GM18520 (cell line): ENCODE data around the gene DENND5B.
"Not testable (repeated sequence)": the region's sequence is repeated elsewhere in the genome, so short reads cannot be mapped to it uniquely, and the experiment has no call there.

Experiments
- ATAC-seq: cut with Tn5 transposase; IDR thresholded peaks from one replicate; pipeline ENCODE4 v1.9.1; 2021; ENCODE audit not compliant: unreplicated experiment

DENND5B gene

DNA sequence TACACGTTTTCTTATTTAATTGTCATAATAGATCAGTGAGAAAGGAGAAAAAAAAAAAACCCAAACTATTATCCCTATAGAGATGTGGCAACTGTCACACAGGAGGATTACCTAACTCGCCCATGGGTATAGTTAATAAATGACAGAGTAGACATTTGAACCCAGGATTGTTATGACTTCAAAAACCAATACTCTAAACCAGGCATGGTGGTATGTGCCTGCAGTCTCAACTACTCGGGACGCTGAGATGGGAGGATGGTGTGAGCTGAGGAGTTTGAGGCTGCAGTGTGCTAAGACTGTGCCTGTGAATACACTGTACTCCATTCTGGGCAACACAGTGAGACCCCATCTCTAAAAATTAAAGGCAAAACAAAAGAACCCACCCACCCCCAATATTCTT lies 114.5 kb downstream of the DENND5B start:
- ATAC-seq: no peak

DNA sequence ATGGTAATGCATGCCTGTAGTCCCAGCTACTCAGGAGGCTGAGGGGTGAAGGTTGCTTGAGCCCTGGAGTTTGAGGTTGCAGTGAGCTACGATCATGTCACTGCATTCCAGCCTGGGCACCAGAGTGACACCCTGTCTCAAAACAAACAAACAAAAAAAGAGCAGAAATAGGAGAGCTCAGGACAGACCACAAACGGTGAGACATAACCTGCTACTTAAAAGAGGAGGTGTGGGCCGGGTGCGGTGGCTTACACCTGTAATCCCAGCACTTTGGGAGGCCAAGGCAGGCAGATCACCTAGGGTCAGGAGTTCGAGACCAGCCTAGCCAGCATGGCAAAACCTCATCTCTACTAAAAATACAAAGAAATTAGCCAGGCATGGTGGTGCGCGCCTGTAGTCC lies 115.3 kb downstream of the DENND5B start:
- ATAC-seq: not testable (repeated sequence)

DNA sequence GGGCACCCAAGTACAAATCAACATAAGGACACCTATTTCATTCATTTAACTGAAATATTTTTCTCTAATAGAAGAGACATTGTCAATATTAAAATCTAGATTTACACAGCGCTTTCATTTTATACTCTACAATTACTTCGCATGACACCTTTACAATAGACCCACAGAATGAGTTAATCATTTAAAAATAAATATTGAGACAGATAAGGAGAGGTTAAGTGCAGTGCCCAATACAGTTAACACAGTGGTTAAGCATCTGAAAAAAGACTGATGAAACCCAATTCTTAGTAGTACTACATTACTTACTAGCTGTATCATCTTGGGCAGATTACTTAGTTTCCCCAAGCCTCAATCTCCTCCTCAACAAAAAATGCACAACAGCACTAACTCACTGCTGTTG lies 116.2 kb downstream of the DENND5B start:
- no peak for ATAC-seq

DNA sequence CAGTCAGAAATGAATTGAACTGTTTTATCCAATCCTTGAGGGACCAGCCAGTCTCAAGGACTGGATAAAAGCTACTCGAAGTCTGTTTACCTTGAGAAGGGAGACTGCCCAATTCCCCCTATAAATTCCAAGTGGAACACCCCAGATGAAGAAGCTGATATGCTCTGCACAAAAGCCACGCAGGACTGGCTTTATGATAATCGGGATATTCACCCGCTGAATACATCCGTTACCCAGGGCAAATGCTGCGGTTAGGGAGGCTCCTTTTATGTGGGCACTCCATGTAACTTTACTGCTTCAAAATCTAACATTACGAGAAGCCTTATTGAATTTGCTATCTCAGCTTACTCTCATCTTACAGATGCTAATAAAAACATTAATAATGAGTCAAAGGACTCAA lies 119.1 kb downstream of the DENND5B start:
- no peak for ATAC-seq

DNA sequence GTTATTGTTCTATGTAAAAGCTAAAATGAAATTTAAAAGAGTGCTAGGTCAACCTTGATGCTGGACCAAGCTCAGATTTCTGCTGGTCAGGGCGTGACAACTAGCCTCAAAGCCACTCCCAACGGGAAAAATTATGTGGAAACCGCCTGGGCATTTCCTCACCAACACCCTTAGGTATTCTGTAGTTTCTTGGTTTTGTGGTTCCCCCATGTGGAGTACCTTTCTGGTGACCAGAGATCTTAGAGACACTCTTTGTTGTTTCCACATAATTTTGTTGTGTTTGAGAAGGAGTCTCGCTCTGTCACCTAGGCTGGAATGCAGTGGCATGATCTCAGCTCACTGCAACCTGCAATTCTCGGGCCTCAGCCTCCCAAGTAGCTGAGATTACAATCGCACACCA lies 119.9 kb downstream of the DENND5B start:
- ATAC-seq: no peak

DNA sequence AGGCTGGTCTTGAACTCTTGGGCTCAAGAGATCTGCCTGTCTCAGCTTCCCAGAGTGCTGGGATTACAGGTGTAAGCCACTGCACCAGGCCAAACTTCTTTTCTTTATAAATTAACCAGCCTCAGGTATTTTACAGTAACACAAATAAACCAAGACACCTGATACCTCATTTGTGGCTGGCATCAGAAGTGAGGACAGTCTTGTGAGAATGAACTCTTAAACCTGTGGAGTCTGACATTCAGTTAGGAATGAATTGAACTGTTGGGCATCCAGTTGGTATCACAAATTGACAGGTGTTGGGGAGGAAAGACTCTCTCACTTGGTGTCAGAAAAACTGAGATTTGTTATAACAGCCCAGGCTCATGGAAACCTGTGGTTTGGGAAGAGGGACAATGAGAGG lies 120.5 kb downstream of the DENND5B start:
- no peak for ATAC-seq

DNA sequence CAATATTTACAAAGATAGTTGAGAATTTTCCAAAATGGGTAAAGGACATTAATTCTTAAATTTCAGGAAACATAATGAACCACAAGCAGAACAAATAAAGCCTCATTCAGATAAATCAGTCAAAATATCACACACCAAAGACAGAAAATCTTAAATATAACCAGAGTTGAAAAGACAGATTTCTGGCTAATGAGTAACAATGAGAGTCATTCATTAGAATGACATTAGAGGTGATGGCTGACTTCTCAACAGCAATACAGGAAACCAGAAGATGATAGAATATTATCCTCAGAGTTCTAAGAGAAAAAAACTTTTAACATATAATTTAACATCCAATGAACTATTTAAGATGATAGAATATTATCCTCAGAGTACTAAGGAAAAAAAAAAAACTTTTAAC lies 124.2 kb downstream of the DENND5B start:
- no peak for ATAC-seq

DNA sequence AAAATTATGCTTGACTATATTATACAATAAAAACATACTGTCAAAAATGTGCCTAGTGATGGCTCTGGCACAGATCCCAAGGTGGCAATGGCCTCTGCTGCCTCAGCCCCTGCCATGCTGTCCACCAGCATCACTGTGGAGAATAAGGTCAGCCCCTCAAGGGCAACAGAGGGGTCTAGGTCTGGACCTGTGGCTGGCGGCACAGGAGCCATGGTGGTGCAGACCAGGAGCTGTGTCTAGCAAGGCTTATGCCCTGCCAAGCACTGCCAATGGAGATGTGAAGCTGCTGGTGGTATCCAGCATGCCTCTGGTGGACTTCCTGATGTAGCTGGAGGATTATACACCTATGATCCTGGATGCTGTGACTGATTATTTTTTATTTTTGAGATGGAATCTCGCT lies 125.9 kb downstream of the DENND5B start:
- ATAC-seq: no peak

DNA sequence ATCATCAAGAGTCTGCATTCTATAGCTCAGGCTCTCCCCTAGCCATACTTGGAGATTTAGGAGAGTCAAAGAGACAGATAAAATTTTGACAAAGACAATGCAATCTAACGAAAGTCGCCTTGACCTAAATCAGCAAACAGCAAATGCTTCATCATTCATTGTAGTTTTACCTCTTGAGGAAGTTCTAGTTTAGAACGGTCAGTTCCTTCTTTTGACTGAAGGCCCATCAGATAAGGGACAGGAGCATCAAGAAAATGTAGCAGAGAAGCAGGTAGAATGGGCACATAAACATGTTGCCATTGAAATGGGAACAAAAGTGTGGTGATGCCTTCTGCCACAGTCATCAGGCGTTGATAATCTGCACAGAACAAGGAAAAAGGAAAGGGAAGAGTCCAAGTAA lies 130.9 kb downstream of the DENND5B start:
- ATAC-seq: no peak

DNA sequence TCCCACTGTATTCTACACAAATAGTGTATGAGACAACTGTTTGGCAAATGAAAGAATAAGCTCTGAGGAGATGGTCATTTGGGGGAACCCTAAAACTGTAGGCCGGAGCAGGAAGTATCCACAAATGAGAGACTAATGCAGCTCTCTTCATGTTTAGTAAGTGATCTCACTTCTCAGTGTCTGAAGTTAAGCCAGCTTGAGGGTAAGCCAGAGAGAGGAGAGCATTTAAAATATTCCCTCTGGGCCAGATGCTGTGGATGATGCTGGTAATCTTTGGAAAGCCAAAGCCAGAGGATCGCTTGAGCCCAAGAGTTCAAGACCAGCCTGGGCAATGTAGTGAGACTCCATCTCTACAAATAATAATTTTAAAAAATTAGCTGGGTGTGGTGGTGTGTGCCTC lies 134.4 kb downstream of the DENND5B start:
- ATAC-seq: no peak

DNA sequence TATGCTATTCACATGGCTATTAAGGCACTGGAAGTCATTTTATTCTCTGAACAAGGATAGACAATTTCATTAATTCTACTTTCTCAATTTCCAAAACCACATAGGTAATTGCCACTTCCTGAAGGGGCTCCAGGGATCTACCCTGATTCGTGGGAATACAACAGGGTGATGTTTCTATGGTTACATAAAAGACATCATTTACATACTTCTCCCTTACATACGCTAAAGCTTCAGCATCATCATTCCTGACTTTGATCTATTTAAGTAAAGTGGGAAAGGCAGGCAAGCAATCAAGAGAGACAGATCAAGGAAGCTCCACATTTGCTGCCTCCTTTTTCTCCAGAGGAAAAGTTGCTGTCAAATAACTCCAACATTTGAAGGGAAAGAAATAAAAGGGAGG lies 146.2 kb downstream of the DENND5B start:
- ATAC-seq: no peak

DNA sequence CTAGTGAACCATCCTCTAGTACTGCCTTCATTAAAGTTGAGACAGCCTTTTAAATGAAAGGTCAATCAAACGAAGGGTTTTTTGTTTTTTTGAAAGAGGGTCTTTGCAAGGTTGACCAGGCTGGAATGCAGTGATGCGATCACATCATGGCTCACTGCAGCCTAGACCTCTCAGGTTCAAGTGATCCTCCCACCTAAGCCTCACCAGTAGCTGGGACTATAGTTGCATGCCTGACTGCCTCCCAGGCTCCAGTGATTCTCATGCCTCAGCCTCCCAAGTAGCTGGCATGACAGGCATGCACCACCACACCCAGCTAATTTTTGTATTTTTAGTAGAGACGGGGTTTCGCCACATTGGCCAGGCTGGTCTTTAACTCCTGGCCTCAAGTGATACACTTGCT lies 150.3 kb downstream of the DENND5B start:
- no peak for ATAC-seq

DNA sequence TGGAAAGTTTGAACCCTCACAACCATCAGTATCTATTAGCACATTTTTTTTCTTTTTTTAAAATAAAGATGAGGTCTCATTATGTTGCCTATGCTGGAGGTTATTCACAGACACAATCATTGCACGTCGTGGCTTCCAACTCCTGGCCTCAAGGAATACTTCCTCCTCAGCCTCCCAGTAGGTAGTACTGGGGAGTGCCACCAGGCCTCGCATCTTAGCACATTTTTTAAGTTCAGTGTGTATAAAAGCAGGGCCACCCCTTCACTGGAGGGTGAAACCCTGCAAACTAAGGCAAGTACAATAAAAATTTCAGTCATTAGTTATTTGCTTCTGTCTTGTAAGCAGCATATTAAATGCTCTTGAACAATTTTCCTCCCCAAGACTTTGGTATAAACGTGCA lies 150.8 kb downstream of the DENND5B start:
- no peak for ATAC-seq

DNA sequence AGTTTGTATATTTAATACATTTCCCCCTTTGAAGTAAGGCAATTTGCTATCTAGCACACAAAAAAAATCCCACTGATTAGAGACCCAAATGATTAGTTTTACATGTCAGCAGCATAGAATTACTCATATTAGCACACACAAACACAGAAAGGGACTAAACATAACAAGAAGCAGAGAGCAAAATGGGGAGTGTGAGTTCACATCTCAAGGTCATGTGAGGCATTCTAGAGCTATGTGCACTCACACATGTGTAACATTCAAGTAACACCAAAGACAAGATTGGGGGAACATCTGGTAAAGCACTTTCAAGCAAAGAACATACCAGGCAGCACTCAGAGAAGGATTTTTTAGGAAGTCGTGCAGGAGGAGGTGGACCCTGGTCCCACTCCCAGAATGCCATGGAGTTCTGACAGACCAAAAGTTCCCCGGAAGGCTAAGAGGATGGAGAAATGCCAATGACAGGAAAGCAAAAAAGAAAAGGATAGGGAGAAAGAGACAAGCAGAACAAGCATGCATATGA lies 159.2 kb downstream of the DENND5B start:
- no peak for ATAC-seq

DNA sequence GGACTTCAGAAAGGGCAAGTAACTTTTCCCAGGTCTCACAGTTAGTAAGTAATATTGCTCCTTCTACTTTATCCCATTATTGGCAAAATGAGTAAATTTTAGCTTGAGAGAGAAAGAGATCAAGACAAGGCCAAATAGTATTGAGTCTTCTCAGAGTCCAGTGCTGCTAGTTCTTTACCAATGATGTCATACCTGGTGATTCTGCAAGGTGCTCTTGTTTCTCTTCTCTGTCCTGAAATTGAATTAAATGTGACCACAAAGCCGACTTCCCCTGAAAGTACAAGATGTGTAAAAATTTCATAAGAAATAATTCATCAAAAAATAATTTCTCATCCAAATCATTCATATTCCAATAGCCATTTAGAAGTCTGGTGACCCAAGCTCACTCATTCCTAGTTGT lies 167.5 kb downstream of the DENND5B start:
- ATAC-seq: no peak

DNA sequence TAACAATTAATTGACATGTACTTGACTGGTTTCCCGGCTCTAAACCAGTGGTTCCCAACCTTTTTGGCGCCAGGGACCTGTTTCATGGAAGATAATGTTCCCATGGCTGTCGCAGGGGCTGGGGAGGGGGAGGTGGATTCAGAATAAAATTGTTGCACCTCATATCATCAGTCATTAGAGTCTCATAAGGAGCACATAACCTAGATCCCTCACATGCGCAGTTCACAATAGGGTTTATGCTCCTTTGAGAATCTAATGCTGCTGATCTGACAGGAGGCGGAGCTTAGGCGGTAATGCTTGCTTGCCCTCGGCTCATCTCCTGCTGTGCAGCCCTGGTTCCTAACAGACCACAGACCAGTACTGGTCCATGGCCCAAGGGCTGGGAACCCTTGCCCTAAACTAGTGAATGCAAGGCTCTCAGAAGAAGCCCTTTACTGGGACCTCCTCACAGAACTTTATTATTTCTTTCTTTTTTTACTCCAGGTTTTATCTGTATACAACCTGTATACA lies 178.6 kb downstream of the DENND5B start:
- no peak for ATAC-seq

DNA sequence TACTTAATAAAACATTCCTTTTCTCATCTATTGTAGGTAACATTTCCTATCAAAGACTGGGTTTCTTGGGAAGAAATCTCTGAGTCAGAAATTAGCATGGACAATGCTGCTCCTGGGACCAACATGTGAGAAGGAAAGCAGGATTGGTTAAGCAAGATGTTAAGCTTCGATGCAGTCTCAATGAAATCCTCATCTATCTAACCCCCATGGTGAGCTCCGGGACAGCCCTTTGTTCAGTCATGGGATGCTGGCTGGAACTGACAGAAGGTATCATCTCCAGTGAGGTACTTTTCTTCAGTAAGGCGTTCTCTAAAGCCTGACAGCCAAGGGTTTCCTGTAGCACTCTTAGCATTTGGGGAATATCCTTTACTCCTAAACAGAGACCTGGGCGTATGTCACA lies 182.2 kb downstream of the DENND5B start:
- no peak for ATAC-seq

DNA sequence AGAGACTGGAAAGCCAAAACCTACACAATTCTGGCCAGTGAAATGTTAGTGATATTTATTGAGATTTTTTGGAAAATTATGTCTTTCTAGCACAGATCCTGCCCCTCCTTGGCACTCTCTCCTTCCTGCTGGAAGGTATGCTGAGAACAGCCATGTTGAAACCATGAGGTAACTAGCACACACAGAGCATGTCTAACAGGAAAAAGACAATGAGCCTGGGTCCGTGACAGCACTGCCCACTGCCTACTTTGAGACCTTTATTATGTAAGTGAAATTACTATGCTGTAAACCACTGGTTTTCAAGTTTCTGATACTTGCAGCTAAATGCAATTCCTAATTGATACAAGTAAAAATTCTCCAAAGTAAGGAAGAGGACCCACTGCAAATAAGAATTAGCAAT lies 183.4 kb downstream of the DENND5B start:
- ATAC-seq: no peak

DNA sequence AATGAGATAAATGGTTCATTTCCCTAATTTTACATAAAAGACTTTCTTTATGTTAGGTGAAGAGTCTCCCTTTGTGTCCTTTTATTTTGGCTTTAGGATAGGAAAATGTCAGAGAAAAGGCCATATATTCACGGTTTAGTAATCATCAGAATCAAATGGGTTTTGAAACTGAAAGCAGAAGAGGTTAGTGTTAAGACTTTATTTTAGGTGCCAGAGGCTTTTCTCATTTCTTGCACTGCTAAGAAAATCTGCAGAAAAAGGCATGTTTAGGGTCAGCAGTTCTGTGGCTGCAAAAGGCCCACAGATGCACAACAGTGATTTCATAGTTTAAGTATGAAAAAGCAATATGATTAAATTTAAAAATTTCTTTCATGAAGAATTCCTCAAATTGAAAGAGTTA lies 184.6 kb downstream of the DENND5B start:
- peak; percentile 48 for ATAC-seq

DNA sequence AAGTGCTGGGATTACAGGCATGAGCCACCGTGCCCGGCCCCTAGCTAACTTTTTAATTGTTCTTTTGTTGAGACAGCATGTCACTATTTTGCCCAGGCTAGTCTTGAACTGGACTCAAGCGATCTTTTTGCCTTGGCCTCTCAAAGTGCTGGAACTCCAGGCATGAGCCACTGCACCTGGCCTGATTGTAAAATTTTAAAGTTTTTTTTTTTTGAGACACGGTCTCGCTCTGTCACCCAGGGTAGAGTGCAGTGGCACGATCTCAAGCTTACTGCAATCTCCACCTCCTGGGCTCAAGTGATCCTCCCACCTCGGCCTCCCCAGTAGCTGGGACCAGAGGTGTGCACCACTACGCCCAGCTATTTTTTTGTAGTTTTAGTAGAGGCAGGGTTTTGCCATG lies 185.9 kb downstream of the DENND5B start:
- no peak for ATAC-seq

DNA sequence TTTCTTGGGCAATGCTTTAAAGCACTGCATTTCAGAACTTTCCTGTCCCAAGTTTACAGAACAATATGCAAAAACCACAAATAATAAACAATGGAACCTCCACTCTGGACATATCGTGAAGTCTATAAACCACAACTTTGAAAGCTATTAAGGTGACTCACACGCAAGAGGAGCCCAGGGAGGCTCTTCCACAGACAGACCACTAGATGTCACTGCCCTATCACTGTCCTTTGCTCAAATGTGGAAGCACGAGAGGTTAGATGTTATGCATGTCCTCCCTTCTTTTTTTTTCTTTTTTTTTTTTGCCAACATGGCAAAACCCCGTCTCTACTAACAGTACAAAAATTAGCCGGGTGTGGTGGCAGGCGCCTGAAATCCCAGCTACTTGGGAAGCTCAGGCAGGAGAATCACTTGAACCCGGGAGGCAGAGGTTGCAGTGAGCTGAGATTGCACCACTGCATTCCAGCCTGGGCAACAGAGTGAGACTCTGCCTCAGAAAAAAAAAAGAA lies 187.8 kb downstream of the DENND5B start:
- peak; percentile 84 for ATAC-seq

DNA sequence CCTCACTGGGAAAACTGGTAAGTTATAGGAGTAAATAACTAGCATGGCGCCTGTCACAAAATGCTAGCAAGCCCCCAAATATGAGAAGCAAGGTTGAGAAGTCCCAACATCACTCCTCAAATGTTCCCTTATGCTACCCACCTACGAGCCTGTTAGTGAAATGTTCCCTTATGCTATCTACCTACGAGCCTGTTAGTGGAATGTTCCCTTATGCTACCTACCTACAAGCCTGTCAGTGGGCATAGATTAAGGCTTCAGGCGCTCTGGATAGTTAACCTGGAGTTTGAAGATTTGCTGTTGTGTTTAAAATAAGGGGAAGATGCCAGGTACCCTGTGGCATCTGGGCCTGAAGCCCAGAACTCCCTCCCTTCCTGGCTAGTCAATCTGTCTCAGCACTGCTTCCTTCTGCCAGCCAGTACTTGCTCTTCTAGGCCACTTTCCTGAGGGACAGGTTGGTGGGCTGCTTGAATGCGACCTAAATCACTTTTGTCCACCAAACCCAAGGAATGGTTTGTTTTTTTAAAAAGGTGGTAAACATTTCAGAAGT lies 197.9 kb downstream of the DENND5B start:
- no peak for ATAC-seq

DNA sequence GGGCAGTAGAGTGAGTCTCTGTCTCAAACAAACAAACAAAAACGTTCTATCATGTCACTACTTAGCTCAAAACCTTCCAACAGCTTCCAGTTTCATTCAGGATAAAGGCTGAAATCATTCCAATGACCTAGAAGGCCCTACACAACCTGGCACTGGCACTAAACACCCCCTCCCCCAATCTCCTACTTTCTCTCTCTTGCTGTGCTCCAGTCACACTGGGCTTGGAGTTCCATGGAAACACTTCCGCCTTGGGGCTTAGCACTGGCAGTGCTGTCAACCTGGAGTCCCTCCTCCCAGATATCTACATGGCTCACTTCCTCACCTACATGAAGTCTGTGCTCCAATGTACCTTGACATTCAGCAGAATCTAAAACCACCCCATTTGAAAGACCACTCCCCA lies 199.9 kb downstream of the DENND5B start:
- ATAC-seq: no peak
